ENCODE data around the gene PELI2.

- no peak for TF ChIP-seq CTCF (IDR thresholded peaks at IDR 0.05 in 4 of 5, conservative IDR thresholded peaks at IDR 0.05 in 1 of 5)
- TF ChIP-seq POLR2A (IDR thresholded peaks at IDR 0.05): no peak
Measured at GRCh38 chr14:56276108-56276507, 157.9 kb downstream of the PELI2 start.
